ENCODE data around the gene CDH23.

Gene CDH23

DNA sequence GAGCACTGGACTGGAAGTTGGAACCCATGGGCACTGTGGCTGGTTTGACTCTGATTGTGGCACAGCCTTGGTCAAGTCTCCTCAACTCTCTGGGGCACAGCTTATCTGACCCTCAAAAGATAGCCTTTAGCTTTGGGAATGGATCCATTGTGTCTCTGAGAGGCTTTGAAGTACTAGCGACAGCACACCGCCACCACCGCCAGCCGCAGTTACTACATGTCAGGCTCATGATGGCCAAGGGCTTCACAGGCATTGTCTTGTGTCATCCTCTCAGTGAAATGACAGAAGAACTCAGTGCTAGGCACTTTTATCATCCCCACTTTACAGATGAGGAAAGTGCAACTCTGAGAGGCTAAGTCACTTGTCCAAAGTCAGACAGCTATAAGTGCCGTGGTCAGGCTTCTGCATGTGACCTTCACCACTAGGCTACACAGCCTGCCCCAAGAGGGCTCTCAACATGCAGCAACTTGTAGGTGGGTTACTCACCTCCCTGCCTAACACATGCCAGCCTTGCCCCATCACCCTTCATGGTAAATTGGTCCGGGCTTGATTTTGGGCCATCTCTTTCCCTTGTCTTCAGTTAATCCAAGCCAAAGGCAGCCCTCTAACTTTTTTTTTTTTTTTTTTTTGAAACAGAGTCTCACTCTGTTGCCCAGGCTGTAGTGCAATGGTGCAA lies 278.7 kb downstream of the CDH23 start:
- peaks cover 5% of the 10 kb centered on the region for H3K27me3 ChIP-seq (ENCODE audit: insufficient read depth, insufficient read length)
- no peak overlapping the region for H3K4me3 ChIP-seq (ENCODE audit: insufficient read length, low read depth)
- H3K9ac ChIP-seq (ENCODE audit: insufficient read length, low read depth) = no peak overlapping the region
- TF ChIP-seq SUZ12 (IDR thresholded peaks at IDR 0.05; ENCODE audit: extremely low read depth, insufficient read depth, insufficient read length) (no peak), ZNF274 (IDR thresholded peaks at IDR 0.05; ENCODE audit: low read depth, low read length) (no peak)
- no peak for DNase-seq (ENCODE audit: low read depth, low spot score)
- peaks cover 9% of the 10 kb centered on the region for H3K4me1 ChIP-seq (ENCODE audit: insufficient read depth, insufficient read length)
- no peaks in the 10 kb centered on the region for H3K9me3 ChIP-seq (ENCODE audit: insufficient read depth, low read length)
- no peaks in the 10 kb centered on the region for H3K36me3 ChIP-seq (ENCODE audit: insufficient read depth, insufficient read length, low read length)

DNA sequence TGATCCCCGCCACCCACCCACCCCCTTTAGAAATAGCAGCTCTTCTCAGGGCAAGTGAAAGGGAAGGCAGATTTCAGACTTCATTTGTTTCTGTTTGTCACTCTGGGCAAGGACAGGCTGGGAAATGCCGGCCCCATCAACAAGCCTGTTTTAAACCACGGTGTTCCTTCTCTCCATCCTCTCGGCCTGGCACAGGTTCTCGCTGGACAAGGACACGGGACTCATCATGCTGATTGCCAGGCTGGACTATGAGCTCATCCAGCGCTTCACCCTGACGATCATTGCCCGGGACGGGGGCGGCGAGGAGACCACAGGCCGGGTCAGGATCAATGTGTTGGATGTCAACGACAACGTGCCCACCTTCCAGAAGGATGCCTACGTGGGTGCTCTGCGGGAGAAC lies 280.5 kb downstream of the CDH23 start:
- H3K4me3 ChIP-seq (ENCODE audit: insufficient read length, low read depth) = no peak overlapping the region
- no peak for DNase-seq (ENCODE audit: low read depth, low spot score)
- peaks cover 5% of the 10 kb centered on the region for H3K27me3 ChIP-seq (ENCODE audit: insufficient read depth, insufficient read length)
- H3K9me3 ChIP-seq (ENCODE audit: insufficient read depth, low read length) = no peaks in the 10 kb centered on the region
- no peaks in the 10 kb centered on the region for H3K36me3 ChIP-seq (ENCODE audit: insufficient read depth, insufficient read length, low read length)
- peaks cover 8% of the 10 kb centered on the region for H3K4me1 ChIP-seq (ENCODE audit: insufficient read depth, insufficient read length)
- TF ChIP-seq ZNF274 (IDR thresholded peaks at IDR 0.05; ENCODE audit: low read depth, low read length) (no peak), YY1 (IDR thresholded peaks at IDR 0.05; ENCODE audit: insufficient read depth, insufficient read length) (no peak), SUZ12 (IDR thresholded peaks at IDR 0.05; ENCODE audit: extremely low read depth, insufficient read depth, insufficient read length) (no peak)
- no peak overlapping the region for H3K9ac ChIP-seq (ENCODE audit: insufficient read length, low read depth)

DNA sequence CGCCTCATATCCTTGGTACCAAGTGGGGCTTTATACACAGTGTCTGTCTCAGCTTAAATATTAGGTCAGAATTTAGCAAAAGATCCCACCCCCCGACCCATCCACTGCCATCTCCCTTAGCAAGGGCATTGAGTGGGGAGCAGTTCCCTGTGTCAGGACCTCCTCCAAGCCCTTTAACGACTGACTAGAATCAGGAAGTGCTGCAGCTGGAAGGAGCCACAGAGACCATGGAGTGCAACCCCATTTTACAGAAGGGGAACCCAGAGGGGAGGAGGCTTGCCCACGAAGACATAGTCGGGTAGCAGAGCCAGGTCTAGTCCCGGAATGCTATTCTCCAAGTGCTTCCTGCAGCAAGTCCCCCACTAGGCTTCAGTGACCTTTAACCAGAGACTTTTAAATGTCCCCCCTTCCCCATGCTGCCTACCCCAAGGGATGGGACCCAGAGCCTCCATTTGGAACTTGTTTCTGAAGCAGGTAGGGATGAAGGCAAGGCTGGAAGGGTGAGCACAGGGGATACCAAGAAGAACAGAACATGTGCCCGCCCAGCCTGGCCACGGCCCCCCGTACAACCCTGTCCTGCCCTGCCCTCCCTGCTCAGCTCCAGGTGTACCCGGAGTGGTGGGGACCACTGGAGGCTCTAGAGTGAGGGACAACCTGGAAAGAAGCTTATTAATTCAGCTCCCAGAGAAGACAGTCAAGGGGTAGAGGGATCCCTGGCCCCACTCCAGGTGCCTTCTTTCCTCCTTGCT lies 281.5 kb downstream of the CDH23 start:
- no peak overlapping the region for H3K4me3 ChIP-seq (ENCODE audit: insufficient read length, low read depth)
- no peak overlapping the region for H3K9ac ChIP-seq (ENCODE audit: insufficient read length, low read depth)
- TF ChIP-seq SUZ12 (IDR thresholded peaks at IDR 0.05; ENCODE audit: extremely low read depth, insufficient read depth, insufficient read length) (no peak), ZNF274 (IDR thresholded peaks at IDR 0.05; ENCODE audit: low read depth, low read length) (no peak), YY1 (IDR thresholded peaks at IDR 0.05; ENCODE audit: insufficient read depth, insufficient read length) (no peak)
- H3K27me3 ChIP-seq (ENCODE audit: insufficient read depth, insufficient read length) = peaks cover 5% of the 10 kb centered on the region
- H3K9me3 ChIP-seq (ENCODE audit: insufficient read depth, low read length) = no peaks in the 10 kb centered on the region
- no peaks in the 10 kb centered on the region for H3K36me3 ChIP-seq (ENCODE audit: insufficient read depth, insufficient read length, low read length)
- peaks cover 9% of the 10 kb centered on the region for H3K4me1 ChIP-seq (ENCODE audit: insufficient read depth, insufficient read length)
- DNase-seq (ENCODE audit: low read depth, low spot score) = no peak

DNA sequence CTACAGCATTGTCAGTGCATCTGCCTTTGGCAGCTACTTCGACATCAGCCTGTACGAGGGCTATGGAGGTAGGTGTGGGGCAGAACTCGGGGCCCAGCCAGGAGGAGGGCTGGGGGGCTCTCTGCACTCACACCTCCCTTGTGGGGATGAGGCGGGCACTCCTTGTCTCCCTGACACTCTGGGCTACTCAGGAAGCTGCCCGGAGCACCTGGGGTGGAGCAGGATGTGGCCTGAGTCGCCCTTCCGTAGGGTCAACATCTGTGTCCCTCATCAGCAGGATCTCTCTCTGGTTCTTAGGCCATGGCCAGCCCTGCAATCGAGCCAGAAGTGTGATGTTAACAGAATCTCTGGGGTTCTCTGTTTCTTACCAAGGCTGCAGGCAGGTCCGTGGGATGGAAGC lies 282.7 kb downstream of the CDH23 start:
- Histone ChIP-seq H3K4me1 (ENCODE audit: insufficient read depth, insufficient read length) (peaks cover 9% of the 10 kb centered on the region), H3K36me3 (ENCODE audit: insufficient read depth, insufficient read length, low read length) (no peaks in the 10 kb centered on the region), H3K27me3 (ENCODE audit: insufficient read depth, insufficient read length) (no peaks in the 10 kb centered on the region), H3K9ac (ENCODE audit: insufficient read length, low read depth) (no peak overlapping the region), H3K4me3 (ENCODE audit: insufficient read length, low read depth) (no peak overlapping the region), H3K9me3 (ENCODE audit: insufficient read depth, low read length) (no peaks in the 10 kb centered on the region)
- TF ChIP-seq SUZ12 (IDR thresholded peaks at IDR 0.05; ENCODE audit: extremely low read depth, insufficient read depth, insufficient read length) (no peak), YY1 (IDR thresholded peaks at IDR 0.05; ENCODE audit: insufficient read depth, insufficient read length) (no peak), ZNF274 (IDR thresholded peaks at IDR 0.05; ENCODE audit: low read depth, low read length) (no peak)
- no peak for DNase-seq (ENCODE audit: low read depth, low spot score)

DNA sequence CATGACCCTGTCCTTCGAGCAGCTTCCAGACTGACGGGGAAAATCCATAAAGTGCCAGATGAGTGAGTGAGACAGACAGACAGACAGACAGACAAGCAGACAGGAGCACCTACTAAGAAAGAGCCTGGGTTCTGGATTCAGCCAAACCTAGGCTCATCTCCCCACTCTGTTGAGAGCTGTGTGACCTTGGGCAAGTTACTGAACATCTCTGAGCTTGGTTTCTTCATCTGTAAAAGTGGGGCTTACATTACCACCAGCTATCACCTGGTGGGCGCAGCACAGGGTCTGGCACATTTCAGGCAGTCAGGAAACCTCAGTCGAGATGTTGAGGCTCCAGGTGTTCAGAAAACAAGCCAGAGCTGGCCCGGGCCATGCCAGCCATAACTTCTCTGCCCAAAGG lies 285.3 kb downstream of the CDH23 start:
- peaks cover 9% of the 10 kb centered on the region for H3K4me1 ChIP-seq (ENCODE audit: insufficient read depth, insufficient read length)
- no peaks in the 10 kb centered on the region for H3K9me3 ChIP-seq (ENCODE audit: insufficient read depth, low read length)
- no peak for DNase-seq (ENCODE audit: low read depth, low spot score)
- H3K27me3 ChIP-seq (ENCODE audit: insufficient read depth, insufficient read length) = no peaks in the 10 kb centered on the region
- H3K4me3 ChIP-seq (ENCODE audit: insufficient read length, low read depth) = no peak overlapping the region
- H3K9ac ChIP-seq (ENCODE audit: insufficient read length, low read depth) = no peak overlapping the region
- TF ChIP-seq ZNF274 (IDR thresholded peaks at IDR 0.05; ENCODE audit: low read depth, low read length) = no peak
- no peak for TF ChIP-seq SUZ12 (IDR thresholded peaks at IDR 0.05; ENCODE audit: extremely low read depth, insufficient read depth, insufficient read length)
- no peak for TF ChIP-seq YY1 (IDR thresholded peaks at IDR 0.05; ENCODE audit: insufficient read depth, insufficient read length)
- no peaks in the 10 kb centered on the region for H3K36me3 ChIP-seq (ENCODE audit: insufficient read depth, insufficient read length, low read length)

DNA sequence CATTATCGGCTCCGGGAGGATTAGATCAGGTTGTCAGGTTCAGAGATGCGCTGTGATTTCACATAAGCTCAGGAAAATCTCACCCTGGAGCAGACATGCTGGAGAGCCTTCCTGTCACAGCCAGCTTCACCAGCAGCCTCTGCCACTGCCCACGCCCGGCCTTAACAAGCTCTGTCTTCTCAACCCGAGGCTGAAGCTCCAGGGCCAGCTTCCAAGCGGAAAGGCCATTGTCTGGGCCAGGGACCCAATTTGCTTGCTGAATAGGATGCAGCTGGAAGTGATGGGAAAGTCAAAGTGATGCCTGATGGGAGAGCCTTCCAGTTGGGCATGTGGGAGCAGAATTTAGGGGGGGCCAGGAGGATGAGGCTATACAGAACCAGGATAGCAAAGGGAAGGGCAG lies 286.6 kb downstream of the CDH23 start:
- no peak for DNase-seq (ENCODE audit: low read depth, low spot score)
- no peaks in the 10 kb centered on the region for H3K27me3 ChIP-seq (ENCODE audit: insufficient read depth, insufficient read length)

DNA sequence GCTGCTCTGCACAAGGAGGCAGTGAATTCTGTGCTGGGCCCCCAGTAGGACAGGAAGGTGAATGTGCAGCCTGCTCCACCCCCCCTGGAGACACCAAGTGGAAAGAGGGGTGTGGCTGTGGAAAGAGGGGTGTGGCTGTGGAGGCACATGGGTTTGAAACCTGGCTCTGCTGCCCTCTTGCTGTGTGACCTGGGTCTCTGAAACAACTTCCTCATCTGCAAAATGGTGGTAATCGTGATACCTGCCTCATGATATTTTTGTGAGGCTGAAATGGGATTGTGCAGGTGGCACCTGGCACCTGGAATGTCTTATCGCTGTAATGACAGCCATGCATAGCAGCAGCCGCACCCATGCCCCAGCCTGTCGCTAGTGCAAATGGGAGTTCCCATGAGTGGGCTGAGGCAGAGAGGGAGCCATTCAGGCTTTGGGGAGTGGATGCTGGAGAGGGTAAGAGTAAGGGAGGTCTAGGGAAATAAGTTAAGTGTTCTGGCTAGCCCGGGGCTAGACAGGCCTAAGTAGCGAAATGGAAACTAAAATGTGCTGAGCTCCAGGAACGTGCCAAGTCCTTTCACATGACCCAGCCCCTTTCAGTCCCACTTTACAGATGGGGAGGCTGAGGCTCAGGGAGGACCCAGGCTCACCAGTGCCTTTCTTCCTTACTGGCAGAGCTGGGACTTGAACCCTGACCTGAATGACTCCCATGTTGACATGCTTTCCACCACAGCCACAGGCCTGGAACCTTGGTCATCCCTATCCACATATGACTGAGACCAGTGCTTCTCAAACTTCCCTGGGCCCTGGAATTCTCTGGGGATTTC lies 287.8 kb downstream of the CDH23 start:
- Histone ChIP-seq H3K4me1 (ENCODE audit: insufficient read depth, insufficient read length) (peaks cover 9% of the 10 kb centered on the region), H3K27me3 (ENCODE audit: insufficient read depth, insufficient read length) (no peaks in the 10 kb centered on the region), H3K4me3 (ENCODE audit: insufficient read length, low read depth) (no peak overlapping the region), H3K9ac (ENCODE audit: insufficient read length, low read depth) (no peak overlapping the region), H3K36me3 (ENCODE audit: insufficient read depth, insufficient read length, low read length) (no peaks in the 10 kb centered on the region), H3K9me3 (ENCODE audit: insufficient read depth, low read length) (no peaks in the 10 kb centered on the region)
- TF ChIP-seq YY1 (IDR thresholded peaks at IDR 0.05; ENCODE audit: insufficient read depth, insufficient read length) (no peak), SUZ12 (IDR thresholded peaks at IDR 0.05; ENCODE audit: extremely low read depth, insufficient read depth, insufficient read length) (no peak), ZNF274 (IDR thresholded peaks at IDR 0.05; ENCODE audit: low read depth, low read length) (no peak)
- DNase-seq (ENCODE audit: low read depth, low spot score) = no peak

More for the DNA sequence above, 286.6 kb downstream of the CDH23 start:
- Histone ChIP-seq H3K4me1 (ENCODE audit: insufficient read depth, insufficient read length) (peaks cover 9% of the 10 kb centered on the region), H3K9ac (ENCODE audit: insufficient read length, low read depth) (no peak overlapping the region), H3K9me3 (ENCODE audit: insufficient read depth, low read length) (no peaks in the 10 kb centered on the region), H3K36me3 (ENCODE audit: insufficient read depth, insufficient read length, low read length) (no peaks in the 10 kb centered on the region), H3K4me3 (ENCODE audit: insufficient read length, low read depth) (no peak overlapping the region)
- no peak for TF ChIP-seq YY1 (IDR thresholded peaks at IDR 0.05; ENCODE audit: insufficient read depth, insufficient read length)
- TF ChIP-seq SUZ12 (IDR thresholded peaks at IDR 0.05; ENCODE audit: extremely low read depth, insufficient read depth, insufficient read length) = no peak
- no peak for TF ChIP-seq ZNF274 (IDR thresholded peaks at IDR 0.05; ENCODE audit: low read depth, low read length)

All from NT2/D1 (cell line).